DOHH2 (cell line): ENCODE measurements around the gene RNF144A.
"Not testable (repeated sequence)": the region's sequence is repeated elsewhere in the genome, so short reads cannot be mapped to it uniquely, and the experiment has no call there.

Experiments
- CTCF ChIP-seq: fragments of 200-600 bp; sonication (generic); IDR thresholded peaks from one replicate; pipeline ENCODE4 v1.5.1; 2014; ENCODE audit warnings: antibody characterized with exemption, mild to moderate bottlenecking, low read depth, low read length; ENCODE audit not compliant: poor library complexity, severe bottlenecking
- EZH2phosphoT487 ChIP-seq: fragments of 200-600 bp; sonication (generic); IDR thresholded peaks from 2 replicates; pipeline ENCODE4 v1.6.1; 2017; ENCODE audit warnings: borderline replicate concordance, mild to moderate bottlenecking, antibody characterized with exemption, low read length, moderate library complexity, mixed read lengths

GRCh38 chr2:6902581-6902980, 14.6 kb upstream of the RNF144A start:
- TF ChIP-seq CTCF, EZH2phosphoT487: not testable (repeated sequence)
